ENCODE results near the gene KCTD1. TPM values are rescaled to one million over a fixed set of nuclear protein-coding genes. Genes with fewer than 3 reads are reported as not detected.
"Not testable (repeated sequence)": the region's sequence is repeated elsewhere in the genome, so short reads cannot be mapped to it uniquely, and the experiment has no call there.

The KCTD1 gene
- total RNA-seq, 4 donors from 2014 or later = 4.7 to 6.0 (median 5.2) TPM

DNA sequence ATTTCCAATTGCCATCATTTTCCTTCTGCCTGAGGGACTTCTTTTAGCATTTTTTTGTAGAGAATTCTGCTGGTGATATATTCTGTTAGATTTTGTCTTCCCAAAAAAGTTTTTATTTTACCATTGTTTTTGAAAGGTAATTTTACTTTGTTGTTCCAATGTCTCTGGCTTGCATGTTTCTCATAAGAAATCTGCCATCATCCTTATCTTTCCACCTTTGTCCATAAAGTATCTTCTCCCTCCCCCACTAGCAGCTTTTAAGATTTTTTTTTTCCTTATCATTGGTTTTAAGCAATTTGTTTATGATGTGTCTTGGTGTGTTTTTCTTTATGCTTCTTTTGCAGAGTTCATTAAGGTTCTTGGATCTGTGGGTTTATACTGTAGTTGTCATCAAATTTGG lies 104.5 kb downstream of the KCTD1 start:
- TF ChIP-seq POLR2A (IDR thresholded peaks at IDR 0.05) = no peak
- TF ChIP-seq, protein P1, sequence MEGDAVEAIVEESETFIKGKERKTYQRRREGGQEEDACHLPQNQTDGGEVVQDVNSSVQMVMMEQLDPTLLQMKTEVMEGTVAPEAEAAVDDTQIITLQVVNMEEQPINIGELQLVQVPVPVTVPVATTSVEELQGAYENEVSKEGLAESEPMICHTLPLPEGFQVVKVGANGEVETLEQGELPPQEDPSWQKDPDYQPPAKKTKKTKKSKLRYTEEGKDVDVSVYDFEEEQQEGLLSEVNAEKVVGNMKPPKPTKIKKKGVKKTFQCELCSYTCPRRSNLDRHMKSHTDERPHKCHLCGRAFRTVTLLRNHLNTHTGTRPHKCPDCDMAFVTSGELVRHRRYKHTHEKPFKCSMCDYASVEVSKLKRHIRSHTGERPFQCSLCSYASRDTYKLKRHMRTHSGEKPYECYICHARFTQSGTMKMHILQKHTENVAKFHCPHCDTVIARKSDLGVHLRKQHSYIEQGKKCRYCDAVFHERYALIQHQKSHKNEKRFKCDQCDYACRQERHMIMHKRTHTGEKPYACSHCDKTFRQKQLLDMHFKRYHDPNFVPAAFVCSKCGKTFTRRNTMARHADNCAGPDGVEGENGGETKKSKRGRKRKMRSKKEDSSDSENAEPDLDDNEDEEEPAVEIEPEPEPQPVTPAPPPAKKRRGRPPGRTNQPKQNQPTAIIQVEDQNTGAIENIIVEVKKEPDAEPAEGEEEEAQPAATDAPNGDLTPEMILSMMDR (IDR thresholded peaks at IDR 0.05 in 4 of 5, conservative IDR thresholded peaks at IDR 0.05 in 1 of 5) = no peak
- no peaks in the 10 kb centered on the region for H3K36me3 ChIP-seq
- H3K9me3 ChIP-seq = no peaks in the 10 kb centered on the region
- DNase-seq = no peak
- H3K27ac ChIP-seq = no peak overlapping the region
- no peak for ATAC-seq
- no peaks in the 10 kb centered on the region for H3K4me1 ChIP-seq
- no peaks in the 10 kb centered on the region for H3K27me3 ChIP-seq
- intact Hi-C loops (cut with DNase I; ENCODE audit: low total_unique reads) (no loop called here), in situ Hi-C loops (cut with MboI; ENCODE audit: low sequenced_read_pairs in 4 of 4) (no loop called here)
- no peak overlapping the region for H3K4me3 ChIP-seq

DNA sequence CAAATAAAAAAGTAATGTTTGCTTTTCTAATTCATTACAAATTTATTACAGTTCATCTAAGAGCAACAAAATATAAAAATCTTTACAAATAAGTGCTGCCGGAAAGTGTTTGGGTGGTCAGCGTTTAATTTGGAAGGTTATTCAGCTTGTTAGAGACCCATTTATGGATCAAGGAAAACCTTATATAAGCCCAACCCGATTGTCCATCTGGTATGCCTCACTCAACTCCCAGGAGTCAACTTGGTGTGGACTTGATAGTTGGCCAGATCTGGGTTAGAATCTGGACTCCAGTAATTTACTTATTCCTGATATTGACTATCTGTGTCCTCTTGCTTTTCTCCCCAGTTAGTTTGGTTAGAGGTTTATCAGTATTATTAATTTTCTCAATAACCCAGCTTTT lies 106.2 kb downstream of the KCTD1 start:
- H3K4me3 ChIP-seq = no peak overlapping the region
- DNase-seq (no peak), ATAC-seq (no peak)
- H3K4me1 ChIP-seq = no peaks in the 10 kb centered on the region
- H3K27me3 ChIP-seq = no peaks in the 10 kb centered on the region
- H3K36me3 ChIP-seq = no peaks in the 10 kb centered on the region
- in situ Hi-C loops (cut with MboI; ENCODE audit: low sequenced_read_pairs in 4 of 4) = no loop called here
- no peaks in the 10 kb centered on the region for H3K9me3 ChIP-seq
- H3K27ac ChIP-seq = no peak overlapping the region
- intact Hi-C loops (cut with DNase I; ENCODE audit: low total_unique reads) = no loop called here
- TF ChIP-seq, protein P1 (IDR thresholded peaks at IDR 0.05 in 4 of 5, conservative IDR thresholded peaks at IDR 0.05 in 1 of 5) = no peak
- TF ChIP-seq POLR2A (IDR thresholded peaks at IDR 0.05) = no peak

DNA sequence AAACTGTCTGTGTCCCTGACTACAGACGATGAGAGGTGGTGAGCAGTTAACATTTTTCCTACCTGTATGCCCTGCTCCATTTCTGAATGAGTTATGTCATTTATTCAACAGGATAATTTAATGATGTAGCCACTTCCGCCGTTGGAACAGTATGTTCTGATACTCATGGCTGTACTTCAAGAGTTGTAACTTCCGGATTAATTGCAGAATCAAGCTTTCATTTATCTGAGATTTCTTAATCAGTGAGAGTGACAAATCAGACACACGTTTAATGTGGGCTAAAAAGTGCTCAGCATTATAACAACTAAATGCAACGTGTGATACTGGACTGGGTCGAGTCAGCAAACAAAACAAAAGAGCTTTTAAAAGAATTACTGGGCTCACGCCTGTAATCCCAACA lies 107.7 kb downstream of the KCTD1 start:
- ATAC-seq = peak; percentile 55 to 71
- TF ChIP-seq POLR2A (IDR thresholded peaks at IDR 0.05) = no peak
- TF ChIP-seq, protein P1 (IDR thresholded peaks at IDR 0.05 in 4 of 5, conservative IDR thresholded peaks at IDR 0.05 in 1 of 5) = no peak
- Histone ChIP-seq H3K4me3 (no peak overlapping the region), H3K9me3 (no peaks in the 10 kb centered on the region), H3K27ac (no peak overlapping the region), H3K4me1 (peaks cover 0 to 2% of the 10 kb centered on the region in 2 donors), H3K36me3 (no peaks in the 10 kb centered on the region), H3K27me3 (no peaks in the 10 kb centered on the region)
- intact Hi-C loops (cut with DNase I; ENCODE audit: low total_unique reads) (no loop called here), in situ Hi-C loops (cut with MboI; ENCODE audit: low sequenced_read_pairs in 4 of 4) (no loop called here)
- no peak for DNase-seq

DNA sequence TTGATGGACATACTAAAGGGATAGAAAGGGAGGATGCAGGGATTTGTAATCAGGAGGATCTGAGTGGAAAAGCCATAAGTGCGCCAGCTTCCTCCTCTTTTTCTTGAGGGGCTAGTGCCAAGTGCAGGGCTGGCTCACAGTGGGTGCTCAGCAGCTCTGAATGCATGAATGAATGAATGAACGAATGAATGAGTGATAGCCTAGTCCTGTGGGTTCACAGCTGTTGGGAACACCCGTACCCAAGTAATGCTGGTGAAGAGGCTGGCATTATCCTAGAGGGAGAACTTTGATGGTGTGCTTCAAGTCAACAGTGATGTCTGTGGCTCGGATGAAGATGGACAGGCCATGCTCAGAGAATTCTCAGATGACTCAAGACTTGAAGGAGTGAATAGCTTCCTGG lies 108.8 kb downstream of the KCTD1 start:
- Histone ChIP-seq H3K27ac (no peak overlapping the region), H3K27me3 (no peaks in the 10 kb centered on the region), H3K36me3 (no peaks in the 10 kb centered on the region), H3K4me1 (peaks cover 6 to 12% of the 10 kb centered on the region in 2 donors), H3K9me3 (no peaks in the 10 kb centered on the region), H3K4me3 (no peak overlapping the region)
- intact Hi-C loops (cut with DNase I; ENCODE audit: low total_unique reads) = no loop called here
- DNase-seq = no peak
- in situ Hi-C loops (cut with MboI; ENCODE audit: low sequenced_read_pairs in 4 of 4) = no loop called here
- ATAC-seq = no peak
- no peak for TF ChIP-seq POLR2A (IDR thresholded peaks at IDR 0.05)
- TF ChIP-seq, protein P1 (IDR thresholded peaks at IDR 0.05 in 4 of 5, conservative IDR thresholded peaks at IDR 0.05 in 1 of 5) = no peak

DNA sequence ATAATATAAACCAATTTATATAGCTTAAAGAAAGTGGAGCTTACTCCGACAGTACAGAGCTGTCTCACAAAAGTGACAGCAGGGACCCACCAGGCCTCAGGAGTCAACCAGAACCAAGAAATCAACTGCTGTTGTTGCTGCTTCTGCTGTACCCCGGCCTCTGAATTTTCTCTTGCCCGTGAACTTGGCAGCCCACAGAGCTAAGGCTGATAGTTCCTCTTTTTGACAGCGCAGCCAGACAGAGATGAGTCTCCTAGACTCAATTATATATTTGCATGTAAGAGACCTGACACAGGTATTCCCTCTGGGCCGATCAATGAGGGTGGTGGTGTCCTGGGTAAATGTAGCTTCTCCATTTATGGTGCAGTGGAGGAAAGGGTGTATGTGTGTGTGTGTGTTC lies 109.4 kb downstream of the KCTD1 start:
- H3K27me3 ChIP-seq = no peaks in the 10 kb centered on the region
- H3K9me3 ChIP-seq = no peaks in the 10 kb centered on the region
- no peaks in the 10 kb centered on the region for H3K36me3 ChIP-seq
- no peak overlapping the region for H3K4me3 ChIP-seq
- no peak overlapping the region for H3K27ac ChIP-seq
- ATAC-seq (no peak), DNase-seq (no peak)
- intact Hi-C loops (cut with DNase I; ENCODE audit: low total_unique reads) = no loop called here
- H3K4me1 ChIP-seq = peaks cover 6 to 12% of the 10 kb centered on the region in 2 donors
- in situ Hi-C loops (cut with MboI; ENCODE audit: low sequenced_read_pairs in 4 of 4) = no loop called here
- TF ChIP-seq POLR2A (IDR thresholded peaks at IDR 0.05) = no peak
- TF ChIP-seq, protein P1 (IDR thresholded peaks at IDR 0.05 in 4 of 5, conservative IDR thresholded peaks at IDR 0.05 in 1 of 5) = no peak

DNA sequence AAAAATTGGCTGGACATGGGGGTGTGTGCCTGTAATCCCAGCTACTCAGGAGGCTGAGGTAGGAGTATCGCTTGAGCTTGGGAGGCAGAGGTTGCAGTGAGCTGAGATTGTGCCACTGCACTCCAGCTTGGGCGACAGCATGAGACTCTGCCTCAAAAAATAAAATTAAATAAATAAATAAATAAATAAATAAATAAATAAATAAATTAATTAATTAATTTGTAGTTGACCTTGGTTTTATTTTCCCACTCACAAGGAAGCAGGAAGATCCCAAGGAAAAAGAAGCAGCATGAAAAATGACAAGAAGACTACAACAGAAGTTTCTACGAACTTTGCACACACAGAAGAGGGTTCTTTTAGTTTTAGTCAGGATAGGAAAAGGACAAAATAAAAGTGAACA lies 110.7 kb downstream of the KCTD1 start:
- intact Hi-C loops (cut with DNase I; ENCODE audit: low total_unique reads); in situ Hi-C loops (cut with MboI; ENCODE audit: low sequenced_read_pairs in 4 of 4); H3K27me3 ChIP-seq; DNase-seq; H3K9me3 ChIP-seq; H3K36me3 ChIP-seq; H3K4me3 ChIP-seq; ATAC-seq; H3K27ac ChIP-seq: not testable (repeated sequence)
- H3K4me1 ChIP-seq = peaks cover 6 to 12% of the 10 kb centered on the region in 2 donors
